ENCODE results near the gene KCTD8.

The KCTD8 gene

DNA sequence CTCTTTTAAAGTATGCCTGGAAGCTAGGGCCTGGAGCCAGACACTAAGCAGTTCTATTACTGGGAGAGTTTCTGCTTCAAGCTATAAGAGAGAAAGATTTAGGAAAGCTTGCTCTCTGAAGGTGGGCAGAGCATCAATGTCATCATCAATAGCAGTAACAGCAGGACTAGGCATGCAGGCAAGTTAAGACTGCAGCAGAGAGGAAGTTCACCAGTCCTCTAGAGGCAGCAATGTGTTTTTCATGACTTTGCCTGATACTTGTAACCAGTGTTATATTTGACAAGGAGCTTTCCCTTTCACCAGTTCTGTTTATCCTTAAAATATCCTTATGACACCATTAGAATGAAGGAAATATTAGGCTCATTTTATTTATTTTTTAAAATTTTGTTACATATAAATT lies 237.9 kb downstream of the KCTD8 start:
- Histone ChIP-seq H3K9me3 (ENCODE audit: insufficient read depth, low read length, severe bottlenecking) (no peaks in the 10 kb centered on the region), H3K27me3 (ENCODE audit: insufficient read depth, low read length, poor library complexity) (no peaks in the 10 kb centered on the region), H3K4me2 (ENCODE audit: insufficient read depth, low read length) (no peak overlapping the region), H2AFZ (ENCODE audit: low read depth, low read length) (no peak overlapping the region), H4K20me1 (ENCODE audit: insufficient read depth, low read length) (no peaks in the 10 kb centered on the region), H3K79me2 (ENCODE audit: insufficient read depth, low read length) (no peaks in the 10 kb centered on the region), H3K36me3 (ENCODE audit: insufficient read depth, low read length) (no peaks in the 10 kb centered on the region), H3K4me1 (ENCODE audit: insufficient read depth, low read length) (no peaks in the 10 kb centered on the region), H3K9ac (ENCODE audit: low read depth, low read length) (no peak overlapping the region), H3K27ac (ENCODE audit: low read length) (no peak overlapping the region), H3K4me3 (ENCODE audit: low read depth in 1 of 2, low read length in 2 of 2) (no peak overlapping the region)
- DNase-seq (no peak), ATAC-seq (ENCODE audit: insufficient read depth, low read depth) (no peak)
- TF ChIP-seq, protein P1, sequence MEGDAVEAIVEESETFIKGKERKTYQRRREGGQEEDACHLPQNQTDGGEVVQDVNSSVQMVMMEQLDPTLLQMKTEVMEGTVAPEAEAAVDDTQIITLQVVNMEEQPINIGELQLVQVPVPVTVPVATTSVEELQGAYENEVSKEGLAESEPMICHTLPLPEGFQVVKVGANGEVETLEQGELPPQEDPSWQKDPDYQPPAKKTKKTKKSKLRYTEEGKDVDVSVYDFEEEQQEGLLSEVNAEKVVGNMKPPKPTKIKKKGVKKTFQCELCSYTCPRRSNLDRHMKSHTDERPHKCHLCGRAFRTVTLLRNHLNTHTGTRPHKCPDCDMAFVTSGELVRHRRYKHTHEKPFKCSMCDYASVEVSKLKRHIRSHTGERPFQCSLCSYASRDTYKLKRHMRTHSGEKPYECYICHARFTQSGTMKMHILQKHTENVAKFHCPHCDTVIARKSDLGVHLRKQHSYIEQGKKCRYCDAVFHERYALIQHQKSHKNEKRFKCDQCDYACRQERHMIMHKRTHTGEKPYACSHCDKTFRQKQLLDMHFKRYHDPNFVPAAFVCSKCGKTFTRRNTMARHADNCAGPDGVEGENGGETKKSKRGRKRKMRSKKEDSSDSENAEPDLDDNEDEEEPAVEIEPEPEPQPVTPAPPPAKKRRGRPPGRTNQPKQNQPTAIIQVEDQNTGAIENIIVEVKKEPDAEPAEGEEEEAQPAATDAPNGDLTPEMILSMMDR (IDR thresholded peaks at IDR 0.05; ENCODE audit: borderline replicate concordance, extremely low read depth, low read length, poor library complexity, severe bottlenecking) = no peak
- no peak for TF ChIP-seq EZH2 (IDR thresholded peaks at IDR 0.05; ENCODE audit: borderline replicate concordance, low read depth, low read length, severe bottlenecking)

DNA sequence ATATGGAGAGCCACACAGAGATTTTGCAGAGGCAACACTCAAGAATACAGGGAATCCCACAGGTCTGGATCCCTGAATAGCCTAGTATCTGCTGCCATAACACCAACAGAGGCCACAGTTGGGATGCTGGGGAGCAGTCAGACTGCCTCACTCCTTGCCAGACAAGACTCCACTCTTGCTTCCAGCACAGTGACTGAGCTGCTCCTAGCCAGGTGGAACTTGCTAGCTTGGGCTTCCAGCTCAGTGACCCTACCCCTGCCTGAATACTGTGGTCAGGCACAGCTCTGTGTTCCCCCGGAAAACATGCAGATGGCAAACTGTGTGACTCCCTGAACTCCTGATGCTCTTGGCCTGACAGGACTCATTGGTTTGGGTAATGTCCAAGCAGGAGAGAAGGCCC lies 251.8 kb downstream of the KCTD8 start:
- no peaks in the 10 kb centered on the region for H4K20me1 ChIP-seq (ENCODE audit: insufficient read depth, low read length)
- ATAC-seq (ENCODE audit: insufficient read depth, low read depth) = no peak
- peaks cover 3% of the 10 kb centered on the region for H3K9me3 ChIP-seq (ENCODE audit: insufficient read depth, low read length, severe bottlenecking)

DNA sequence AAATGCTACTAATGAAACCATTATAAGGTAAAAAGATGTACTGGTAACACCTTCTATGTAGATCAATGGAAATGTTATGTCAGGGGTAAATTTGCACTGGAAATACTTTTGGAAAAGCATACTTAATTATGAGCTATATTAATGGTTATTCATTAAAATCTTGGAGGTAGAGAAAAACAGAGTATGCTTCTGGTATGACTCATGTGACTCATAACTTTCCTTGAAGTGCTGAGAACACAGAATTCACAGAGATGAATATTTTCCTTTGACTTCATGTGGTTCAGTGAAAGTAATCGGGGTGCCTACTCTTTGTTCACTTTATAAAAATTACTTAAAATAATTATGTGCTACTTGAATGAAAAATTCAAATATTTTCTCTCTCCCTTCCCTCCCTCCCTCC lies 254.2 kb downstream of the KCTD8 start:
- Histone ChIP-seq H3K4me1 (ENCODE audit: insufficient read depth, low read length) (no peaks in the 10 kb centered on the region), H3K4me2 (ENCODE audit: insufficient read depth, low read length) (no peak overlapping the region), H3K9me3 (ENCODE audit: insufficient read depth, low read length, severe bottlenecking) (peaks cover 3% of the 10 kb centered on the region), H3K9ac (ENCODE audit: low read depth, low read length) (no peak overlapping the region), H2AFZ (ENCODE audit: low read depth, low read length) (no peak overlapping the region), H3K79me2 (ENCODE audit: insufficient read depth, low read length) (no peaks in the 10 kb centered on the region), H3K36me3 (ENCODE audit: insufficient read depth, low read length) (no peaks in the 10 kb centered on the region), H4K20me1 (ENCODE audit: insufficient read depth, low read length) (no peaks in the 10 kb centered on the region), H3K27me3 (ENCODE audit: insufficient read depth, low read length, poor library complexity) (no peaks in the 10 kb centered on the region), H3K27ac (ENCODE audit: low read length) (no peak overlapping the region), H3K4me3 (ENCODE audit: low read depth in 1 of 2, low read length in 2 of 2) (no peak overlapping the region)
- ATAC-seq (ENCODE audit: insufficient read depth, low read depth) (no peak), DNase-seq (no peak)
- TF ChIP-seq, protein P1 (IDR thresholded peaks at IDR 0.05; ENCODE audit: borderline replicate concordance, extremely low read depth, low read length, poor library complexity, severe bottlenecking) = no peak
- TF ChIP-seq EZH2 (IDR thresholded peaks at IDR 0.05; ENCODE audit: borderline replicate concordance, low read depth, low read length, severe bottlenecking) = no peak

More for the DNA sequence above, 251.8 kb downstream of the KCTD8 start:
- no peaks in the 10 kb centered on the region for H3K36me3 ChIP-seq (ENCODE audit: insufficient read depth, low read length)
- H3K9ac ChIP-seq (ENCODE audit: low read depth, low read length) = no peak overlapping the region
- H3K4me2 ChIP-seq (ENCODE audit: insufficient read depth, low read length) = no peak overlapping the region
- TF ChIP-seq, protein P1 (IDR thresholded peaks at IDR 0.05; ENCODE audit: borderline replicate concordance, extremely low read depth, low read length, poor library complexity, severe bottlenecking) = no peak
- no peak for TF ChIP-seq EZH2 (IDR thresholded peaks at IDR 0.05; ENCODE audit: borderline replicate concordance, low read depth, low read length, severe bottlenecking)
- H3K27ac ChIP-seq (ENCODE audit: low read length) = no peak overlapping the region
- H3K4me3 ChIP-seq (ENCODE audit: low read depth in 1 of 2, low read length in 2 of 2) = no peak overlapping the region
- H2AFZ ChIP-seq (ENCODE audit: low read depth, low read length) = no peak overlapping the region
- DNase-seq = no peak
- no peaks in the 10 kb centered on the region for H3K79me2 ChIP-seq (ENCODE audit: insufficient read depth, low read length)
- no peaks in the 10 kb centered on the region for H3K27me3 ChIP-seq (ENCODE audit: insufficient read depth, low read length, poor library complexity)
- H3K4me1 ChIP-seq (ENCODE audit: insufficient read depth, low read length) = no peaks in the 10 kb centered on the region

DNA sequence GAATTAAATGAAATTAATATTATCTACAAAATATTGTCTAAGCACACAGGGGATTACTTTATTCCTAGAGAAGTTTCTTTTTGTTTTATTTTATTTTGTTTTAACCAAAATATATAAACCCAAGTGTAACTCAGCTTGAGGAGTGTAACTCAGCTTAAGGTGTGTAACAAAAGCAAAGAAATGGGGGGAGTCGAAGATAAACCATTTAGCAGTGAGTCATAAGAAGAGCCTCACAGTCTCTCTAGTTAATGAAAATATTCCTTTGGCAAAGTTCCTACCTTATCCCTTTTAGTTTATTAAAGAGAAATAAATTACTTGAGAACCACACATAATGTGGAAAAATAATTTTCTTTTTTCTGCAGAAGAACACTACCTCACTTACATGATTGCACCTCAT lies 261.8 kb downstream of the KCTD8 start:
- no peak for ATAC-seq (ENCODE audit: insufficient read depth, low read depth)
- Histone ChIP-seq H3K9ac (ENCODE audit: low read depth, low read length) (no peak overlapping the region), H3K27ac (ENCODE audit: low read length) (no peak overlapping the region), H3K4me2 (ENCODE audit: insufficient read depth, low read length) (no peak overlapping the region), H3K4me1 (ENCODE audit: insufficient read depth, low read length) (no peaks in the 10 kb centered on the region), H3K4me3 (ENCODE audit: low read depth in 1 of 2, low read length in 2 of 2) (no peak overlapping the region), H3K27me3 (ENCODE audit: insufficient read depth, low read length, poor library complexity) (no peaks in the 10 kb centered on the region), H3K79me2 (ENCODE audit: insufficient read depth, low read length) (no peaks in the 10 kb centered on the region), H3K9me3 (ENCODE audit: insufficient read depth, low read length, severe bottlenecking) (no peaks in the 10 kb centered on the region), H3K36me3 (ENCODE audit: insufficient read depth, low read length) (no peaks in the 10 kb centered on the region), H4K20me1 (ENCODE audit: insufficient read depth, low read length) (no peaks in the 10 kb centered on the region), H2AFZ (ENCODE audit: low read depth, low read length) (no peak overlapping the region)
- TF ChIP-seq, protein P1 (IDR thresholded peaks at IDR 0.05; ENCODE audit: borderline replicate concordance, extremely low read depth, low read length, poor library complexity, severe bottlenecking) = no peak
- TF ChIP-seq EZH2 (IDR thresholded peaks at IDR 0.05; ENCODE audit: borderline replicate concordance, low read depth, low read length, severe bottlenecking) = no peak
- no peak for DNase-seq
